NOMO-1 (cell line): ENCODE data around the gene MSS51.
"Not testable (repeated sequence)": the region's sequence is repeated elsewhere in the genome, so short reads cannot be mapped to it uniquely, and the experiment has no call there.

ENCODE experiments used
- DNase-seq, 2 experiments: peaks; one replicate each; lab custom pipeline; 2025; ENCODE audit not compliant: unreplicated experiment in 2 of 2; lab: John Stamatoyannopoulos, UW

The MSS51 gene

GRCh38 chr10:73414230-73414945, 19.0 kb downstream of the MSS51 start:
- DNase-seq = no peak

- DNase-seq = peak; percentile 85 to 86
These were observed 19.7 kb downstream of the MSS51 start, which contains the start of gene ANXA7 for GRCh38 chr10:73413528-73414229. Gene ANXA7 (minus strand): TSS chr10:73414058. CDS start chr10:73400856, 13,202 bp downstream.

- peak; percentile 52 to 76 for DNase-seq
These were observed 20.2 kb downstream of the MSS51 start for GRCh38 chr10:73413108-73413527.

GRCh38 chr10:73410897-73411296, 22.5 kb downstream of the MSS51 start:
- no peak for DNase-seq

DNA sequence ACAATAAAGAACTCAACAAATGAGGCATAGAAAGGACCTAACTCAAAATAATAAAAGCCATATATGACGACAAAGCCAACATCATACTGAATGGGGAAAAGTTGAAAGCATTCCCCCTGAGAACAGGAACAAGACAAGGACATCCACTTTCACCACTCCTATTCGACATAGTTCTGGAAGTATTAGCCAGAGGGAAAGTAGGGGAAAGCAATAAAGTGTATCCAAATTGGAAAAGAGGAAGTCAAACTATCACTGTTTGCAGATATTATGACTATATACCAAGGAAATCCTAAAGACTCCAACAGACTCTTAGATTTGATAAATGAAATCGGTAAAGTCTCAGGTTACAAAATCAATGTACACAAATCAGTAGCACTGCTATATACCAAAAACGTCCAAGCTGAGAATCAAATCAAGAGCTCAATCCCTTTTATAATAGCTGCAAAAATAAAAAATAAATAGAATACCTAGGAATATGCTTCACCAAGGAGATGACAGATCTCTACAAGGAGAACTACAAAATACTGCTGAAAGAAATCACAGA, 24.3 kb downstream of the MSS51 start:
- DNase-seq = no peak

GRCh38 chr10:73408061-73408460, 25.3 kb downstream of the MSS51 start:
- no peak for DNase-seq

DNA sequence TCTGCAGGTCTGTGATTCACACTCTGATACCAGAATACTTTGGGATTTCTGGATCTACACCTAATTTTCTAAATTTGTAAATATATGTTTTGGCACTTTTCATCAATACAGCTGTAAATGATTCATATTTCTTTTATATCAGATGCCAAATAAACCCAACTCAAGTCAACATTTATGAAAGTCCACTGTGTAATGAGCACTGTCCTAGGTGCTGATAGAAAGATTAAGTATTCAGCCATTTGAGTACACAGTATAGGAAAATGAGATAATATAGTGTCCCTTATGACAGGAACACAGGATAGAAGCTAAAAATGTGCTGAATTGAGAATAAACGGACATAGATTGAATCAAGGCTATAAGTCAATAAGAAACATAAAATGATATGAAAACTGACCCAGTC, 25.9 kb downstream of the MSS51 start:
- no peak for DNase-seq

- no peak for DNase-seq
These were observed 26.5 kb downstream of the MSS51 start for GRCh38 chr10:73406846-73407245.

DNA sequence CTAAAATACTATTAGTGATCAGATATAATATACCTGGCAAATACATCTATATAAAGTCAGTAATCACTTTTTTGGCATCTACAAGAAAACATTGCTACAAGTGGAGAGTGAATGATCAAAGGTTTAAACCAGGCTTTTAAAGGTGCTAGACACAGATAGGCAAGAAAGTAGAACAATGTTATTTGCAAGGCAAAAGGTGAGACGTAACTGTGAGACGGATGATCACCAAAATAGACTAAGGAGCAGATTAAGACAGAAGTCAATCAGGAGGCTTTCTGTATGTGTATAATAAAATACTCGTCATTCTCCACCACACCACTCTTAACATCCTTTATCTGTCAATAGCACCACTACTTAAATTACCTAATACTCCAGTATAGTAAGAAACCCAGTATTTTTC, 27.8 kb downstream of the MSS51 start:
- no peak for DNase-seq

- no peak for DNase-seq
These were observed 28.7 kb downstream of the MSS51 start for GRCh38 chr10:73404690-73405089.

DNA sequence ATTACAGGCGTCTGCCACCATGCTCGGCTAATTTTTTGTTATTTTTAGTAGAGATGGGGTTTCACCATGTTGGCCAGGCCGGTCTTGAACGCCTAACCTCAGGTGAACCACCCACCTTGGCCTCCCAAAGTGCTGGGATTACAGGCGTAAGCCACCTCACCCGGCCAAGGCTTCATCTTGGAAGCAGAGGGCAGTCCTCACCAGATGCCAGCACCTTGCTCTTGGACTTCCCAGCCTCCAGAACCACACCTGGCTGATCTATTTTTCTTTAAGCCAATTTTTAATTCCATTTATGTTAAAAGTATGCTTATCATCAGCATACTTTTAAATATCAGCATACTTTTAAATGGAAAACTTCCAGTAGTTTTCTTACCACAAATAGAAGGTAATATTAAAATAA, 31.7 kb downstream of the MSS51 start:
- DNase-seq = no peak

DNA sequence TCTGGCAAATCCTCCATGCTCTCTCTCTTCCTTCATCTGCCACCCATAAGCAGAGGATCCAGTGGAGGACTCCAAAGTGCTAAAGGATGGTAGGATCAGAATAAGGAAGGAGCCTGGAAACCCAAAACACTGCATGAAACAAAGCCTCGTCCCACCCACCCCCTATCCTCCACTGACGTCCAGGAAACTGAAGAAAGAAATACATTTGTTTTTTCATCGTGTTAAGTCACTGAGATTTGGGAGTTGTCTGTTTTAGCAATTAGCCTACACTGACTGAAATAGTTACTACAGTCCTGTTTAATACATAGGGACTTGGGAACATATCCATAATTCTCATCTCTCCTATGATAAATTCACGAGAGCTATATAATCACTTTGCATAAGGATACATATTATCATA, 34.3 kb downstream of the MSS51 start:
- DNase-seq = no peak

- DNase-seq = no peak
These were observed 35.3 kb downstream of the MSS51 start for GRCh38 chr10:73398024-73398423.

GRCh38 chr10:73394325-73394724, 39.0 kb downstream of the MSS51 start:
- DNase-seq = not testable (repeated sequence)

GRCh38 chr10:73388228-73388627, 45.1 kb downstream of the MSS51 start:
- DNase-seq = no peak

- DNase-seq = no peak
These were observed 46.8 kb downstream of the MSS51 start for GRCh38 chr10:73386583-73386982.

DNA sequence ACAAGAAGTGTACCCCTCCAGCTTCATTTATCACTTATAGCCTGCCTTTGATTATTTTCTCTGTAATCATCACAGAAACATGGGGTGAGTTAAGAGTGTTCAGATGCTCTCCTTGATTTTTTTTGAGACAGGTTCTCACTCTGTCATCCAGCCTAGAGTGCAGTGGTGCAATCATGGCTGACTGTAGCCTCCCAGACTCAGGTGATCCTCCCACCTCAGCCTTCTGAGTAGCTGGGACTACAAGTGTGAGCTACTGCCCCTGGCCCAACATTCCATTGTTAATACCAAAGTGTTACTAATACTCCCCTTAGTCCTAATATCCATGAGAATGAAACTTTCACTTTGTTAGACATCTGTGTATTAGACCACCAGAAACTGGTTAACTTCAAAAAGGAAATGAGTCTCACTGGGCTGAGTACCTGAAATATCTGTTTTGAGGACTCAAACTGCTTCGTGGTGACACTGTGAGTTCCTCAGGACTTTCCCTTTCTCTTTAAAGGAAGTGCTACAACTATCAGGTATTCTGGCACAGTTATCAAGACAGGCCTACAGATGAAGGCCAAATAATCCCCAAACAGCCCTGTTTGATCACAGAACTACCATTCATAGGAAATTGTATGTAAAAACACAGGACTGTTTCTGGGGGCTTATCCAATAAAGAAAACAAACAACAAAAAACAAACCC, 54.2 kb downstream of the MSS51 start:
- no peak for DNase-seq

DNA sequence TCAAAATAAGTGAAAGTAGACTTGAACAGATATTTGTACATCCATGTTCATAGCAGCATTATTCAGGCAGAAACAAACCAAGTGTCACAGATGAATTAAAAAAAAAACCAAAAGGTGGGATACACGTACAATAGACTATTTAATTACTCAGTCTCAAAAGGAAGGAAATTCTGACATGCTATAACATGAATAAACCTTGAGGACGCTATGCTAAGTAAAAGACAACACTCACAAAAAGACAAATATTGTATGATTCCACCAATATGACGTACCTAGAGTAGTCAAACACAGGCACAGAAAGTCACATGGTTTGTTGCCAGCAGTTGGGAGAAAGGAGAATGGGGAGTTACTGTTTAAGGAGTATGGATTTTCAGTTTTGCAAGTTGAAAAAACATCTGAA, 56.7 kb downstream of the MSS51 start:
- no peak for DNase-seq
